CD4-positive, alpha-beta T cell treated with Interleukin-4 for 4 hours (primary cell): ENCODE data around the gene SLC9A8.
"Not testable (repeated sequence)": the region's sequence is repeated elsewhere in the genome, so short reads cannot be mapped to it uniquely, and the experiment has no call there.

ENCODE experiments used
- DNase-seq: peaks from one replicate; pipeline ENCODE4 v3.0.0-alpha.2; 2020

SLC9A8 gene, protein sequence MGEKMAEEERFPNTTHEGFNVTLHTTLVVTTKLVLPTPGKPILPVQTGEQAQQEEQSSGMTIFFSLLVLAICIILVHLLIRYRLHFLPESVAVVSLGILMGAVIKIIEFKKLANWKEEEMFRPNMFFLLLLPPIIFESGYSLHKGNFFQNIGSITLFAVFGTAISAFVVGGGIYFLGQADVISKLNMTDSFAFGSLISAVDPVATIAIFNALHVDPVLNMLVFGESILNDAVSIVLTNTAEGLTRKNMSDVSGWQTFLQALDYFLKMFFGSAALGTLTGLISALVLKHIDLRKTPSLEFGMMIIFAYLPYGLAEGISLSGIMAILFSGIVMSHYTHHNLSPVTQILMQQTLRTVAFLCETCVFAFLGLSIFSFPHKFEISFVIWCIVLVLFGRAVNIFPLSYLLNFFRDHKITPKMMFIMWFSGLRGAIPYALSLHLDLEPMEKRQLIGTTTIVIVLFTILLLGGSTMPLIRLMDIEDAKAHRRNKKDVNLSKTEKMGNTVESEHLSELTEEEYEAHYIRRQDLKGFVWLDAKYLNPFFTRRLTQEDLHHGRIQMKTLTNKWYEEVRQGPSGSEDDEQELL

DNA sequence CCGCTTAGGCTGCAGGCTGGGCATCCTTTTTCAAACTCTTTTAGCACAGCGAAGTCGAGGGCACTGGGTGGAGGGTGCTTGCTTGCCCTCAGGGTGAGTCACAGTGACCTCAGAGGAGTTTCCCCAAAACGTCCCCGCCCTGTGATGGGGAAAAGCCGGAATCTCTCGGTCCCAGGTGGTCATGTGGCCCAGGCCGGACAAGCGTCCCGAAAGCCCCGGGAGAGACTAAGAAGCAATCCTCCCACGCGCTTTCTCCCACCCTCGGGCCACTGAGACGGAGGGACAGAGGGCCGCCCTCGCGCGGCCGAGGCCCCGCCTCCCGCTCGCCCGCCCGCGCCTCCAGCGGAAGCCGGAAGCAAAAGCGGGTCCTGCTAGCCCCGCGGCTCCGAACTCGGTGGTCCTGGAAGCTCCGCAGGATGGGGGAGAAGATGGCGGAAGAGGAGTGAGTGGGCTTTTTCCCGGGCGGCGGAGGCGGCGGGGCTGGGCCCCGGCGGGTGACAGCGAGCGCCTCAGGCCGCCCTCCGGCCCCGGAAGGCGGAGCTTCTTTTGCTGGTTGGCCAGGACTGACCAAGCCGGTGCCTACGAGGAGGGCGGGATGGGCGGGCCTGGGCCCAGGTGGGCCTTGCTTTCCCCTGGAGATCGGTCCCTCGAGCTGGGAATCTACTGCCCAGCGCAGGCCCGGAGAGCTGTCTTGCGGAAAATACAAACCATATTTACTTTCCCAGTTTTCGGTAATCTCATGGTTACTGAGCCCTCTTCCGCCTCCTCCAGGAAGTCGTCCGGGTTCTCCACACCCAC, at the start of gene SLC9A8:
Gene SLC9A8, plus strand, starts transcription at position 322 of the 798 bp plus-strand sequence. Its CDS starts 95 bp downstream, at position 417.
- DNase-seq = peak; percentile 92

- DNase-seq = no peak
Observed at GRCh38 chr20:49762940-49763766, 49.5 kb upstream of the SLC9A8 start.

- DNase-seq = no peak
Observed at GRCh38 chr20:49765413-49765736, 47.3 kb upstream of the SLC9A8 start.

GRCh38 chr20:49765846-49766541, 46.6 kb upstream of the SLC9A8 start:
- DNase-seq = no peak

- no peak for DNase-seq
Observed at GRCh38 chr20:49766979-49767521, 45.6 kb upstream of the SLC9A8 start.

- peak; percentile 47 for DNase-seq
Observed at GRCh38 chr20:49768204-49769047, 44.2 kb upstream of the SLC9A8 start.

DNA sequence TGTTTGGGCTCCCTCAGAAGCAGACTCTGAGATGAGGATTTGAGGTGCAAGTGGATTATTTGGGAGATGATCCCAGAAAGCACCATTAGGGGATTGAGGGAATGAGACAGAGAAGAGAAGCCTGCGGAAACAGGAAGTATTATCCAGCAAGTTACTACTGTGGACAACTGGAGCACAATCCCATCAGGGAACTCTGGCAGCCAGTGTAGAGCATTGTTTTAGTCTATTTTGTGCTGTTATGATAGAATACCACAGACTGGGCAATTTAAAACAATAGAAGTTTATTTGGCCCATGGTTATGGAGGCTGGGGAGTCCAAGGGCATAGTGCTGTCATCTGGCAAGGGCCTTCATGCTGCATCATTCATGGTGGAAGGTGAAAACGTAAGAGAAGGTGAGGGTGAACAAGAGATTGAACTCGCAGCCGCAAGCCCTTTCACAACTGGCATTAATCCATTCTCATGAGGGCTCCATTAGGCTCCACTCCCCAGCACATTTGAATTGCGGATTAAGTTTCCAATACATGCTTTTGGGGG, 43.5 kb upstream of the SLC9A8 start:
- no peak for DNase-seq

GRCh38 chr20:49770634-49771033, 42.0 kb upstream of the SLC9A8 start:
- no peak for DNase-seq

GRCh38 chr20:49774213-49774612, 38.4 kb upstream of the SLC9A8 start:
- DNase-seq = not testable (repeated sequence)

- DNase-seq = no peak
Observed at GRCh38 chr20:49775229-49775693, 37.4 kb upstream of the SLC9A8 start.

- DNase-seq = no peak
Observed at GRCh38 chr20:49779972-49780371, 32.7 kb upstream of the SLC9A8 start.

DNA sequence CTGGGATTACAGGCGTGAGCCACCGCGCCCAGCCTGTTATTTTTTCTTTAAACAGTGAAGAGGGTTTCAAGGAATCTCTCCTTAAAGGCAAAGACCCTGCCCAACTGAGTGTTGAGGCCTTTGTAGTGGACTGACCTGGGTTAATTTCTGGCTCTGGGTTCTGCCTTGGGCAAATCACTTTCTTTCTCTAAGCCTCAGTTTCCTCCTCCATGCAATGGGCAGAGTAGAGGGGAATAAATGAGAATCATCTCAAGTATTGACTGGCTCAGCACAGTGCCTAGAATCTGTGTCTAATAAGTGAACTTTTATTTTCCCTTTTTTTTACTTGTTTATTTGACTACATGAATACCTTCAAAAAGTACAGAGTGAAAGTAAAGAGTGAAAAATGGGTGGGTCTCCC, 31.0 kb upstream of the SLC9A8 start:
- DNase-seq = no peak

- DNase-seq = not testable (repeated sequence)
Observed at GRCh38 chr20:49782439-49782838, 30.2 kb upstream of the SLC9A8 start.

GRCh38 chr20:49783021-49783995, 29.3 kb upstream of the SLC9A8 start:
- DNase-seq = not testable (repeated sequence)

GRCh38 chr20:49784291-49784690, 28.3 kb upstream of the SLC9A8 start:
- no peak for DNase-seq

- DNase-seq = no peak
Observed at GRCh38 chr20:49785149-49785851, 27.3 kb upstream of the SLC9A8 start.

DNA sequence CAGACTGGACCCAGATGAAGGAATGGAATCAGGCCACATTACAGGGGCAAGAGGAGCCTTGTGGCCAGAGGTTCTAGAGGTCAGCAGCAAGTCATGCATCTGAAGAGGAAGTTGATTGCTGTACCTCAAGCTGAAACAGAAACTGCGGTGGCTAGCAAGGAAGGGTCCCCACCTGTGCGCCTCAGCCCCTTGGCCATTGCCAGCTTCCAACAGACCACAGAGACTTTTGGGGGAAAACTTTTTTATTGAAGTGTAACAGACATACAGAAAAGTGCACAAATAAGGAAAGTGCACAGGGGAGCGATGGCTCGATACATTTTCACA, 26.8 kb upstream of the SLC9A8 start:
- no peak for DNase-seq

DNA sequence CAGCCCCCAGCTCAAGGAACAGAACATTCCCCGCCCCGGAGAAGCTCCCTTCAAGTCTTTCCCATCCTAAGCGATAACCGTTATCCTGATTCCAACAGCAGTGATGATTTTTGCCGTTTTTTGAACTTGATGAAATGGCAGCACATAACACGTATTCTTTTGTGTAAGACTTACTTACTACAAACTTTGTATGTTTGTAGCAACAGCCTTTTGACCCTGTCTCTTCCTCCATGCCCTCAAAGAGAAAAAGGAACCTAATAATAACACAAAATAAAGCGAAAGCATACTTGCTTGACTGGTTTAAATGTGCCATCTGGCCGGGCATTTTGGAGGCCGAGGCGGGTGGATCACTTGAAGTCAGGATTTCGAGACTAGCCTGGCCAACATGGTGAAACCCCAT, 26.4 kb upstream of the SLC9A8 start:
- no peak for DNase-seq
